Activated CD4-positive, CD25-positive, alpha-beta regulatory T cell treated with anti-CD3 and anti-CD28 coated beads, Interleukin-2, amount 50 U/mL, for 24 hours (primary cell): Measurements from ENCODE around the gene USP17L19.
"Not testable (repeated sequence)": the region's sequence is repeated elsewhere in the genome, so short reads cannot be mapped to it uniquely, and the experiment has no call there.

Source experiments
- ATAC-seq, 2 donors: fragments of 150-1000 bp; cut with Tn5 transposase; one replicate each; pipeline ENCODE4 v1.10.0; 2021; ENCODE audit warnings: mild to moderate bottlenecking in 1 of 2, moderate library complexity in 1 of 2

The USP17L19 gene, protein sequence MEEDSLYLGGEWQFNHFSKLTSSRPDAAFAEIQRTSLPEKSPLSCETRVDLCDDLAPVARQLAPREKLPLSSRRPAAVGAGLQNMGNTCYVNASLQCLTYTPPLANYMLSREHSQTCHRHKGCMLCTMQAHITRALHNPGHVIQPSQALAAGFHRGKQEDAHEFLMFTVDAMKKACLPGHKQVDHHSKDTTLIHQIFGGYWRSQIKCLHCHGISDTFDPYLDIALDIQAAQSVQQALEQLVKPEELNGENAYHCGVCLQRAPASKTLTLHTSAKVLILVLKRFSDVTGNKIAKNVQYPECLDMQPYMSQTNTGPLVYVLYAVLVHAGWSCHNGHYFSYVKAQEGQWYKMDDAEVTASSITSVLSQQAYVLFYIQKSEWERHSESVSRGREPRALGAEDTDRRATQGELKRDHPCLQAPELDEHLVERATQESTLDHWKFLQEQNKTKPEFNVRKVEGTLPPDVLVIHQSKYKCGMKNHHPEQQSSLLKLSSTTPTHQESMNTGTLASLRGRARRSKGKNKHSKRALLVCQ

DNA sequence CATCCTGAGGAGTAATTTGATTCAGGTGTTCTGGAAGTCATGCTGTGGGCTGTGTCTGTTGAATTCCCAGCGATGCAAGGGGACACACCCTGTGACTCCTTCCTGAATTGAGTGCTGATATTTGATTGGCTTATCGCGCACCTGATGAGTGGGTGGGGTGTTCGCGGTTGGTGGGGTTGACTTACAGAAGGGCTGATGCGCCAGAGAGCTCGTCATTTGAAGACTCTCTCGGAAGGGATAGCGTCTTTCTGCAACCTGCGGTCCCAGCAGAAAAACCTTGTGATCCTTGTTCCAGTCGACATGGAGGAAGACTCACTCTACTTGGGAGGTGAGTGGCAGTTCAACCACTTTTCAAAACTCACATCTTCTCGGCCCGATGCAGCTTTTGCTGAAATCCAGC lies at the start of gene USP17L19:
Gene USP17L19 (plus strand): TSS at position 301 of the 400 bp plus-strand sequence. CDS start 0 bp downstream, at position 301.
- not testable (repeated sequence) for ATAC-seq

DNA sequence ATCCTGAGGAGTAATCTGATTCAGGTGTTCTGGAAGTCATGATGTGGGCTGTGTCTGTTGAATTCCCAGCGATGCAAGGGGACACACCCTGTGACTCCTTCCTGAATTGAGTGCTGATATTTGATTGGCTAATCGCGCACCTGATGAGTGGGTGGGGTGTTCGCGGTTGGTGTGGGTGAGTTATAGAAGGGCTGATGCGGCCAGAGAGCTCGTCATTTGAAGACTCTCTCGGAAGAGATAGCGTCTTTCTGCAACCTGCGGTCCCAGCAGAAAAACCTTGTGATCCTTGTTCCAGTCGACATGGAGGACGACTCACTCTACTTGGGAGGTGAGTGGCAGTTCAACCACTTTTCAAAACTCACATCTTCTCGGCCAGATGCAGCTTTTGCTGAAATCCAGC lies 42.8 kb upstream of the USP17L19 start, which contains the start of gene USP17L10:
Gene USP17L10 (plus strand): TSS at position 301 of the 400 bp plus-strand sequence. CDS start 0 bp downstream, at position 301.
- not testable (repeated sequence) for ATAC-seq

DNA sequence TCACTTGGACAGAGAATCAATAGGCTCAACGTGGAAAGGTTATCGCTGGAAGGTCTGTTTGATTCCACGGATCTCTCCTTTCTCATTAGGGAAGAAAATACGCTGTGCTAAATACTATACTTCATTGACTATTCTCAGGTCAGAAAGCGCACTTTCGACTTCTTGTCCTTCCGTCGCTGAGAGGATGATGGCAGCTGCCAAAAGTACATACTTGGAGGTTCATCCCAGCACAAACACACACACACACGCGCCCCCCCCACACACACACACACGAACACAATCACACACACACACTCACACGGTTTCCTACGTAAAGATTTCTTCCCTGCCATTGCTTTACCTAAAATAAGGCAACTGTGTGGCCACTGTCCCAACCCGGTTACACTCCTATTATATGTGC lies 38.5 kb upstream of the USP17L19 start:
- ATAC-seq, result not testable (repeated sequence)

DNA sequence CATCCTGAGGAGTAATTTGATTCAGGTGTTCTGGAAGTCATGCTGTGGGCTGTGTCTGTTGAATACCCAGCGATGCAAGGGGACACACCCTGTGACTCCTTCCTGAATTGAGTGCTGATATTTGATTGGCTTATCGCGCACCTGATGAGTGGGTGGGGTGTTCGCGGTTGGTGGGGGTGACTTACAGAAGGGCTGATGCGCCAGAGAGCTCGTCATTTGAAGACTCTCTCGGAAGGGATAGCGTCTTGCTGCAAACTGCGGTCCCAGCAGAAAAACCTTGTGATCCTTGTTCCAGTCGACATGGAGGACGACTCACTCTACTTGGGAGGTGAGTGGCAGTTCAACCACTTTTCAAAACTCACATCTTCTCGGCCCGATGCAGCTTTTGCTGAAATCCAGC lies 38.1 kb upstream of the USP17L19 start, which contains the start of gene USP17L11:
Gene USP17L11 (plus strand): TSS at position 301 of the 400 bp plus-strand sequence. CDS start 0 bp downstream, at position 301.
- ATAC-seq, result not testable (repeated sequence)

DNA sequence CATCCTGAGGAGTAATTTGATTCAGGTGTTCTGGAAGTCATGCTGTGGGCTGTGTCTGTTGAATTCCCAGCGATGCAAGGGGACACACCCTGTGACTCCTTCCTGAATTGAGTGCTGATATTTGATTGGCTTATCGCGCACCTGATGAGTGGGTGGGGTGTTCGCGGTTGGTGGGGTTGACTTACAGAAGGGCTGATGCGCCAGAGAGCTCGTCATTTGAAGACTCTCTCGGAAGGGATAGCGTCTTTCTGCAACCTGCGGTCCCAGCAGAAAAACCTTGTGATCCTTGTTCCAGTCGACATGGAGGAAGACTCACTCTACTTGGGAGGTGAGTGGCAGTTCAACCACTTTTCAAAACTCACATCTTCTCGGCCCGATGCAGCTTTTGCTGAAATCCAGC lies 33.3 kb upstream of the USP17L19 start, which contains the start of gene USP17L12:
Gene USP17L12 (plus strand): TSS at position 301 of the 400 bp plus-strand sequence. CDS start 0 bp downstream, at position 301.
- not testable (repeated sequence) for ATAC-seq

DNA sequence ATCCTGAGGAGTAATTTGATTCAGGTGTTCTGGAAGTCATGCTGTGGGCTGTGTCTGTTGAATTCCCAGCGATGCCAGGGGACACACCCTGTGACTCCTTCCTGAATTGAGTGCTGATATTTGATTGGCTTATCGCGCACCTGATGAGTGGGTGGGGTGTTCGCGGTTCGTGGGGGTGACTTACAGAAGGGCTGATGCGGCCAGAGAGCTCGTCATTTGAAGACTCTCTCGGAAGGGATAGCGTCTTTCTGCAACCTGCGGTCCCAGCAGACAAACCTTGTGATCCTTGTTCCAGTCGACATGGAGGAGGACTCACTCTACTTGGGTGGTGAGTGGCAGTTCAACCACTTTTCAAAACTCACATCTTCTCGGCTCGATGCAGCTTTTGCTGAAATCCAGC lies 28.6 kb upstream of the USP17L19 start, which contains the start of gene USP17L13:
Gene USP17L13 (plus strand): TSS at position 301 of the 400 bp plus-strand sequence. CDS start 0 bp downstream, at position 301.
- not testable (repeated sequence) for ATAC-seq

DNA sequence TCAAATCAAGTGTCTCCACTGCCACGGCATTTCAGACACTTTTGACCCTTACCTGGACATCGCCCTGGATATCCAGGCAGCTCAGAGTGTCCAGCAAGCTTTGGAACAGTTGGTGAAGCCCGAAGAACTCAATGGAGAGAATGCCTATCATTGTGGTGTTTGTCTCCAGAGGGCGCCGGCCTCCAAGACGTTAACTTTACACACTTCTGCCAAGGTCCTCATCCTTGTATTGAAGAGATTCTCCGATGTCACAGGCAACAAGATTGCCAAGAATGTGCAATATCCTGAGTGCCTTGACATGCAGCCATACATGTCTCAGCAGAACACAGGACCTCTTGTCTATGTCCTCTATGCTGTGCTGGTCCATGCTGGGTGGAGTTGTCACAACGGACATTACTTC lies 22.9 kb upstream of the USP17L19 start:
- ATAC-seq, result not testable (repeated sequence)

DNA sequence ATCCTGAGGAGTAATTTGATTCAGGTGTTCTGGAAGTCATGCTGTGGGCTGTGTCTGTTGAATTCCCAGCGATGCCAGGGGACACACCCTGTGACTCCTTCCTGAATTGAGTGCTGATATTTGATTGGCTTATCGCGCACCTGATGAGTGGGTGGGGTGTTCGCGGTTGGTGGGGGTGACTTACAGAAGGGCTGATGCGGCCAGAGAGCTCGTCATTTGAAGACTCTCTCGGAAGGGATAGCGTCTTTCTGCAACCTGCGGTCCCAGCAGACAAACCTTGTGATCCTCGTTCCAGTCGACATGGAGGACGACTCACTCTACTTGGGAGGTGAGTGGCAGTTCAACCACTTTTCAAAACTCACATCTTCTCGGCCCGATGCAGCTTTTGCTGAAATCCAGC lies 19.1 kb upstream of the USP17L19 start, which contains the start of gene USP17L15:
Gene USP17L15 (plus strand): TSS at position 301 of the 400 bp plus-strand sequence. CDS start 0 bp downstream, at position 301.
- not testable (repeated sequence) for ATAC-seq

DNA sequence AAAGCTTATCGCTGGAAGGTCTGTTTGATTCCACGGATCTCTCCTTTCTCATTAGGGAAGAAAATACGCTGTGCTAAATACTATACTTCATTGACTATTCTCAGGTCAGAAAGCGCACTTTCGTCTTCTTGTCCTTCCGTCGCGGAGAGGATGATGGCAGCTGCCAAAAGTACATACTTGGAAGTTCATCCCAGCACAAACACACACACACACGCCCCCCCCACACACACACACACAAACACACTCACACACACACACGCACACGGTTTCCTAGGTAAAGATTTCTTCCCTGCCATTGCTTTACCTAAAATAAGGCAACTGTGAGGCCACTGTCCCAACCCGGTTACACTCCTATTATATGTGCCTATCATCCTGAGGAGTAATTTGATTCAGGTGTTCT lies 14.7 kb upstream of the USP17L19 start:
- not testable (repeated sequence) for ATAC-seq

DNA sequence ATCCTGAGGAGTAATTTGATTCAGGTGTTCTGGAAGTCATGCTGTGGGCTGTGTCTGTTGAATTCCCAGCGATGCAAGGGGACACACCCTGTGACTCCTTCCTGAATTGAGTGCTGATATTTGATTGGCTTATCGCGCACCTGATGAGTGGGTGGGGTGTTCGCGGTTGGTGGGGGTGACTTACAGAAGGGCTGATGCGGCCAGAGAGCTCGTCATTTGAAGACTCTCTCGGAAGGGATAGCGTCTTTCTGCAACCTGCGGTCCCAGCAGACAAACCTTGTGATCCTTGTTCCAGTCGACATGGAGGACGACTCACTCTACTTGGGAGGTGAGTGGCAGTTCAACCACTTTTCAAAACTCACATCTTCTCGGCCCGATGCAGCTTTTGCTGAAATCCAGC lies 9.6 kb upstream of the USP17L19 start, which contains the start of gene USP17L17:
Gene USP17L17 (plus strand): TSS at position 301 of the 400 bp plus-strand sequence. CDS start 0 bp downstream, at position 301.
- ATAC-seq, result not testable (repeated sequence)

DNA sequence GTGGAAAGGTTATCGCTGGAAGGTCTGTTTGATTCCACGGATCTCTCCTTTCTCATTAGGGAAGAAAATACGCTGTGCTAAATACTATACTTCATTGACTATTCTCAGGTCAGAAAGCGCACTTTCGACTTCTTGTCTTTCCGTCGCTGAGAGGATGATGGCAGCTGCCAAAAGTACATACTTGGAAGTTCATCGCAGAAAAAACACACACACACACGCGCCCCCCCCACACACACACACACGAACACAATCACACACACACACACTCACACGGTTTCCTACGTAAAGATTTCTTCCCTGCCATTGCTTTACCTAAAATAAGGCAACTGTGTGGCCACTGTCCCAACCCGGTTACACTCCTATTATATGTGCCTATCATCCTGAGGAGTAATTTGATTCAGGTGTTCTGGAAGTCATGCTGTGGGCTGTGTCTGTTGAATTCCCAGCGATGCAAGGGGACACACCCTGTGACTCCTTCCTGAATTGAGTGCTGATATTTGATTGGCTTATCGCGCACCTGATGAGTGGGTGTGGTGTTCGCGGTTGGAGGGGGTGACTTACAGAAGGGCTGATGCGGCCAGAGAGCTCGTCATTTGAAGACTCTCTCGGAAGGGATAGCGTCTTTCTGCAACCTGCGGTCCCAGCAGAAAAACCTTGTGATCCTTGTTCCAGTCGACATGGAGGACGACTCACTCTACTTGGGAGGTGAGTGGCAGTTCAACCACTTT lies 5.1 kb upstream of the USP17L19 start, which contains the start of gene USP17L18:
Gene USP17L18 (plus strand): TSS at position 678 of the 728 bp plus-strand sequence. CDS start 0 bp downstream, at position 678.
- ATAC-seq, result not testable (repeated sequence)

DNA sequence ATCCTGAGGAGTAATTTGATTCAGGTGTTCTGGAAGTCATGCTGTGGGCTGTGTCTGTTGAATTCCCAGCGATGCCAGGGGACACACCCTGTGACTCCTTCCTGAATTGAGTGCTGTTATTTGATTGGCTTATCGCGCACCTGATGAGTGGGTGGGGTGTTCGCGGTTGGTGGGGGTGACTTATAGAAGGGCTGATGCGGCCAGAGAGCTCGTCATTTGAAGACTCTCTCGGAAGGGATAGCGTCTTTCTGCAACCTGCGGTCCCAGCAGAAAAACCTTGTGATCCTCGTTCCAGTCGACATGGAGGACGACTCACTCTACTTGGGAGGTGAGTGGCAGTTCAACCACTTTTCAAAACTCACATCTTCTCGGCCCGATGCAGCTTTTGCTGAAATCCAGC lies 4.6 kb downstream of the USP17L19 start, which contains the start of gene USP17L20:
Gene USP17L20 (plus strand): TSS at position 301 of the 400 bp plus-strand sequence. CDS start 0 bp downstream, at position 301.
- not testable (repeated sequence) for ATAC-seq

DNA sequence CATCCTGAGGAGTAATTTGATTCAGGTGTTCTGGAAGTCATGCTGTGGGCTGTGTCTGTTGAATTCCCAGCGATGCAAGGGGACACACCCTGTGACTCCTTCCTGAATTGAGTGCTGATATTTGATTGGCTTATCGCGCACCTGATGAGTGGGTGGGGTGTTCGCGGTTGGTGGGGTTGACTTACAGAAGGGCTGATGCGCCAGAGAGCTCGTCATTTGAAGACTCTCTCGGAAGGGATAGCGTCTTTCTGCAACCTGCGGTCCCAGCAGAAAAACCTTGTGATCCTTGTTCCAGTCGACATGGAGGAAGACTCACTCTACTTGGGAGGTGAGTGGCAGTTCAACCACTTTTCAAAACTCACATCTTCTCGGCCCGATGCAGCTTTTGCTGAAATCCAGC lies 9.4 kb downstream of the USP17L19 start, which contains the start of gene USP17L21:
Gene USP17L21 (plus strand): TSS at position 301 of the 400 bp plus-strand sequence. CDS start 0 bp downstream, at position 301.
- not testable (repeated sequence) for ATAC-seq

DNA sequence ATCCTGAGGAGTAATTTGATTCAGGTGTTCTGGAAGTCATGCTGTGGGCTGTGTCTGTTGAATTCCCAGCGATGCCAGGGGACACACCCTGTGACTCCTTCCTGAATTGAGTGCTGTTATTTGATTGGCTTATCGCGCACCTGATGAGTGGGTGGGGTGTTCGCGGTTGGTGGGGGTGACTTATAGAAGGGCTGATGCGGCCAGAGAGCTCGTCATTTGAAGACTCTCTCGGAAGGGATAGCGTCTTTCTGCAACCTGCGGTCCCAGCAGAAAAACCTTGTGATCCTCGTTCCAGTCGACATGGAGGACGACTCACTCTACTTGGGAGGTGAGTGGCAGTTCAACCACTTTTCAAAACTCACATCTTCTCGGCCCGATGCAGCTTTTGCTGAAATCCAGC lies 14.1 kb downstream of the USP17L19 start, which contains the start of gene USP17L22:
Gene USP17L22 (plus strand): TSS at position 301 of the 400 bp plus-strand sequence. CDS start 0 bp downstream, at position 301.
- ATAC-seq, result not testable (repeated sequence)

DNA sequence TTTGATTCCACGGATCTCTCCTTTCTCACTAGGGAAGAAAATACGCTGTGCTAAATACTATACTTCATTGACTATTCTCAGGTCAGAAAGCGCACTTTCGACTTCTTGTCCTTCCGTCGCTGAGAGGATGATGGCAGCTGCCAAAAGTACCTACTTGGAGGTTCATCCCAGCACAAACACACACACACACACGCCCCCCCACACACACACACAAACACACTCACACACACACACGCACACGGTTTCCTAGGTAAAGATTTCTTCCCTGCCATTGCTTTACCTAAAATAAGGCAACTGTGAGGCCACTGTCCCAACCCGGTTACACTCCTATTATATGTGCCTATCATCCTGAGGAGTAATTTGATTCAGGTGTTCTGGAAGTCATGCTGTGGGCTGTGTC lies 18.5 kb downstream of the USP17L19 start:
- ATAC-seq, result not testable (repeated sequence)
